Measurements from ENCODE around the gene NUP210L. TPM values are rescaled to one million over a fixed set of nuclear protein-coding genes. Genes with fewer than 3 reads are reported as not detected.

Gene NUP210L
- total RNA-seq, 1 donor from 2014 or later, result not detected

- no peak overlapping the region for H3K27ac ChIP-seq (ENCODE audit: low read depth, low read length)
- FAIRE-seq (no peak), DNase-seq (ENCODE audit: low read depth) (no peak)
- H3K27me3 ChIP-seq (ENCODE audit: insufficient read depth, low read length), result no peaks in the 10 kb centered on the region
- no peak overlapping the region for H2AFZ ChIP-seq (ENCODE audit: low read depth, low read length)
- H3K79me2 ChIP-seq (ENCODE audit: insufficient read depth, low read length), result peaks cover 88% of the 10 kb centered on the region
- peaks cover 4% of the 10 kb centered on the region for H3K36me3 Mint-ChIP-seq (ENCODE audit: low read depth, unreplicated experiment)
- peaks cover 44% of the 10 kb centered on the region for H3K4me1 ChIP-seq (ENCODE audit: insufficient read depth, low read length)
- peak overlapping the region; percentile 29 for H3K27ac Mint-ChIP-seq (ENCODE audit: unreplicated experiment)
- no peaks in the 10 kb centered on the region for H3K27me3 Mint-ChIP-seq (ENCODE audit: low read depth, unreplicated experiment)
- H3K9me3 ChIP-seq (ENCODE audit: insufficient read depth, low read depth, low read length), result no peaks in the 10 kb centered on the region
- TF ChIP-seq, protein P1, sequence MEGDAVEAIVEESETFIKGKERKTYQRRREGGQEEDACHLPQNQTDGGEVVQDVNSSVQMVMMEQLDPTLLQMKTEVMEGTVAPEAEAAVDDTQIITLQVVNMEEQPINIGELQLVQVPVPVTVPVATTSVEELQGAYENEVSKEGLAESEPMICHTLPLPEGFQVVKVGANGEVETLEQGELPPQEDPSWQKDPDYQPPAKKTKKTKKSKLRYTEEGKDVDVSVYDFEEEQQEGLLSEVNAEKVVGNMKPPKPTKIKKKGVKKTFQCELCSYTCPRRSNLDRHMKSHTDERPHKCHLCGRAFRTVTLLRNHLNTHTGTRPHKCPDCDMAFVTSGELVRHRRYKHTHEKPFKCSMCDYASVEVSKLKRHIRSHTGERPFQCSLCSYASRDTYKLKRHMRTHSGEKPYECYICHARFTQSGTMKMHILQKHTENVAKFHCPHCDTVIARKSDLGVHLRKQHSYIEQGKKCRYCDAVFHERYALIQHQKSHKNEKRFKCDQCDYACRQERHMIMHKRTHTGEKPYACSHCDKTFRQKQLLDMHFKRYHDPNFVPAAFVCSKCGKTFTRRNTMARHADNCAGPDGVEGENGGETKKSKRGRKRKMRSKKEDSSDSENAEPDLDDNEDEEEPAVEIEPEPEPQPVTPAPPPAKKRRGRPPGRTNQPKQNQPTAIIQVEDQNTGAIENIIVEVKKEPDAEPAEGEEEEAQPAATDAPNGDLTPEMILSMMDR (IDR thresholded peaks at IDR 0.05; ENCODE audit: insufficient read depth, low read depth, low read length), result no peak
- no peak for TF ChIP-seq EZH2 (IDR thresholded peaks at IDR 0.05; ENCODE audit: insufficient read depth, low read length)
- peaks cover 19% of the 10 kb centered on the region for H3K36me3 ChIP-seq (ENCODE audit: insufficient read depth, low read length)
- H4K20me1 ChIP-seq (ENCODE audit: insufficient read depth, low read length), result peaks cover 85% of the 10 kb centered on the region
- H3K4me3 Mint-ChIP-seq (ENCODE audit: unreplicated experiment), result peak overlapping the region; percentile 76
- H3K9ac ChIP-seq (ENCODE audit: low read length), result peak overlapping the region; percentile 10
- H3K4me1 Mint-ChIP-seq (ENCODE audit: low read depth, unreplicated experiment), result peaks cover 57% of the 10 kb centered on the region
- peak overlapping the region; percentile 30 for H3K4me3 ChIP-seq (ENCODE audit: insufficient read depth, low read depth, low read length)
- peaks cover 2% of the 10 kb centered on the region for H3K9me3 Mint-ChIP-seq (ENCODE audit: unreplicated experiment)
- H3K4me2 ChIP-seq (ENCODE audit: low read length), result peak overlapping the region; percentile 94
Observed at GRCh38 chr1:154178911-154179811, 24.3 kb upstream of the NUP210L start.

DNA sequence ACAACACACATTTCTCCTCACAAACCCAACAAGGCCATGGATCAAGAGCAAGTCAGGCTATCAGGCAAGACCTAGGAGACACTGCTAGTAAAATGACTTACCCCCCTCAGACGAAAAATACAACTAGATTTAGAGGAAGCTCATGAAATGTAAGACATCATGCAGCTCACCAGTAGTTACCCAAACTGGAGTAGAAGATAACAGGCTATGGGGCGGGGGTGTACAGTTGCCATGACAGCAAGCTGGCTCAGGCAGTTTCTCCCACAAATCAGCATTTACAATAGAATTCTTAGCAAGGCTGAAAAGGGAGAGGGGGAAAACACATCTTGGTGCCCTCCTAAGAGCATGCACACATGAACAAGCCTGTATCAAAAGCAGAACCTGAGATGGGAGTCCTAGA lies 23.1 kb upstream of the NUP210L start:
- H3K36me3 ChIP-seq (ENCODE audit: insufficient read depth, low read length), result peaks cover 21% of the 10 kb centered on the region
- H3K4me3 ChIP-seq (ENCODE audit: insufficient read depth, low read depth, low read length), result no peak overlapping the region
- H3K27ac ChIP-seq (ENCODE audit: low read depth, low read length), result no peak overlapping the region
- H2AFZ ChIP-seq (ENCODE audit: low read depth, low read length), result no peak overlapping the region
- FAIRE-seq, result no peak
- Mint-ChIP-seq H3K36me3 (ENCODE audit: low read depth, unreplicated experiment) (peaks cover 5% of the 10 kb centered on the region), H3K27me3 (ENCODE audit: low read depth, unreplicated experiment) (no peaks in the 10 kb centered on the region), H3K27ac (ENCODE audit: unreplicated experiment) (peak overlapping the region; percentile 21), H3K4me3 (ENCODE audit: unreplicated experiment) (peak overlapping the region; percentile 43), H3K9me3 (ENCODE audit: unreplicated experiment) (no peaks in the 10 kb centered on the region), H3K4me1 (ENCODE audit: low read depth, unreplicated experiment) (peaks cover 53% of the 10 kb centered on the region)
- peaks cover 97% of the 10 kb centered on the region for H4K20me1 ChIP-seq (ENCODE audit: insufficient read depth, low read length)
- peaks cover 91% of the 10 kb centered on the region for H3K79me2 ChIP-seq (ENCODE audit: insufficient read depth, low read length)
- no peaks in the 10 kb centered on the region for H3K9me3 ChIP-seq (ENCODE audit: insufficient read depth, low read depth, low read length)
- no peaks in the 10 kb centered on the region for H3K27me3 ChIP-seq (ENCODE audit: insufficient read depth, low read length)
- H3K9ac ChIP-seq (ENCODE audit: low read length), result peak overlapping the region; percentile 10
- TF ChIP-seq, protein P1 (IDR thresholded peaks at IDR 0.05; ENCODE audit: insufficient read depth, low read depth, low read length), result no peak
- no peak for TF ChIP-seq EZH2 (IDR thresholded peaks at IDR 0.05; ENCODE audit: insufficient read depth, low read length)
- H3K4me1 ChIP-seq (ENCODE audit: insufficient read depth, low read length), result peaks cover 39% of the 10 kb centered on the region
- no peak for DNase-seq (ENCODE audit: low read depth)
- peak overlapping the region; percentile 94 for H3K4me2 ChIP-seq (ENCODE audit: low read length)

DNA sequence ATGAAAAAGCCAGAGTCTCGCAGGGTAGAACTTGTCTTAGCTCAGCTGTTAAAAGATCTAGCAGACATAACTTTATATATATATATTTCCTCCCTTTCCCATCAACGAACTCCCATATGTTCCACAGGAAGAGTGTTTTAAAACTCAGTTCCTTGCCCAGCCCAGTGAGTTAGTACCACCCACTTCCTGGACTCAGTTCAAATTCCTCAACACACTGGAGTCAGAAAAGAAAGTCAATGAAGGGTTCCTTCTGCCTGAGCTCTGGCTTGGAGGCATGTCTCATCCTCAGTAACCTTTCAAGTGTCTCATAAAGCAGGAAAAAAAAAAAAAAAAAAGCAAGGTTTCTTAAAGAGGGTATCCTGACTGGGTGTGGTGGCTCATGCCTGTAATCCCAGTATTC lies 21.5 kb upstream of the NUP210L start:
- H3K79me2 ChIP-seq (ENCODE audit: insufficient read depth, low read length), result peaks cover 91% of the 10 kb centered on the region

More for the DNA sequence above, 21.5 kb upstream of the NUP210L start:
- Mint-ChIP-seq H3K4me1 (ENCODE audit: low read depth, unreplicated experiment) (peaks cover 59% of the 10 kb centered on the region), H3K27ac (ENCODE audit: unreplicated experiment) (no peak overlapping the region), H3K36me3 (ENCODE audit: low read depth, unreplicated experiment) (peaks cover 18% of the 10 kb centered on the region), H3K4me3 (ENCODE audit: unreplicated experiment) (no peak overlapping the region), H3K27me3 (ENCODE audit: low read depth, unreplicated experiment) (no peaks in the 10 kb centered on the region), H3K9me3 (ENCODE audit: unreplicated experiment) (no peaks in the 10 kb centered on the region)
- H3K36me3 ChIP-seq (ENCODE audit: insufficient read depth, low read length), result peaks cover 37% of the 10 kb centered on the region
- no peak overlapping the region for H3K4me2 ChIP-seq (ENCODE audit: low read length)
- H3K9ac ChIP-seq (ENCODE audit: low read length), result no peak overlapping the region
- no peak overlapping the region for H2AFZ ChIP-seq (ENCODE audit: low read depth, low read length)
- no peak overlapping the region for H3K27ac ChIP-seq (ENCODE audit: low read depth, low read length)
- H3K27me3 ChIP-seq (ENCODE audit: insufficient read depth, low read length), result no peaks in the 10 kb centered on the region
- FAIRE-seq (no peak), DNase-seq (ENCODE audit: low read depth) (peak; percentile 65)
- H4K20me1 ChIP-seq (ENCODE audit: insufficient read depth, low read length), result peaks cover 98% of the 10 kb centered on the region
- no peak for TF ChIP-seq EZH2 (IDR thresholded peaks at IDR 0.05; ENCODE audit: insufficient read depth, low read length)
- TF ChIP-seq, protein P1 (IDR thresholded peaks at IDR 0.05; ENCODE audit: insufficient read depth, low read depth, low read length), result no peak
- no peak overlapping the region for H3K4me3 ChIP-seq (ENCODE audit: insufficient read depth, low read depth, low read length)
- no peaks in the 10 kb centered on the region for H3K9me3 ChIP-seq (ENCODE audit: insufficient read depth, low read depth, low read length)
- H3K4me1 ChIP-seq (ENCODE audit: insufficient read depth, low read length), result peaks cover 38% of the 10 kb centered on the region
